Measurements from ENCODE around the gene PRKN.

DNA sequence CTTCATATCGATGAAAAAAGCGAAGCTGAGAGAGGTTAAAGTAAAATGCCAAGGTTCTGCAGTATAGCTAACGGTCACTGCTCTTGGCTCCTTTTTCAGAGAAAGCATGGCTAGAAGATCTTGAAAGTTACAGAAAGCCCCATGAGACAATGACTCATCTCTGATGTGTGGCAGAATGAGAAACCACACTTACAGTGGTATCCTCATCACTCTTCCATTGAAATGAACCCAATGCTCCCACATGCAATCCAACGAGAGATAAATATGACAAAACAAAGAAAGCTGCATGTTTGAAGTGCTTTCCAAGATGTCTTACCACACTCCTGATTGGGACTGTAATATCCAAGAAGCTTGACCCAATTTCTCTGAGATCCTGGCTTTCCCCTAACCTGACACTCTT, 694.9 kb downstream of the PRKN start:
- TF ChIP-seq, protein P1, sequence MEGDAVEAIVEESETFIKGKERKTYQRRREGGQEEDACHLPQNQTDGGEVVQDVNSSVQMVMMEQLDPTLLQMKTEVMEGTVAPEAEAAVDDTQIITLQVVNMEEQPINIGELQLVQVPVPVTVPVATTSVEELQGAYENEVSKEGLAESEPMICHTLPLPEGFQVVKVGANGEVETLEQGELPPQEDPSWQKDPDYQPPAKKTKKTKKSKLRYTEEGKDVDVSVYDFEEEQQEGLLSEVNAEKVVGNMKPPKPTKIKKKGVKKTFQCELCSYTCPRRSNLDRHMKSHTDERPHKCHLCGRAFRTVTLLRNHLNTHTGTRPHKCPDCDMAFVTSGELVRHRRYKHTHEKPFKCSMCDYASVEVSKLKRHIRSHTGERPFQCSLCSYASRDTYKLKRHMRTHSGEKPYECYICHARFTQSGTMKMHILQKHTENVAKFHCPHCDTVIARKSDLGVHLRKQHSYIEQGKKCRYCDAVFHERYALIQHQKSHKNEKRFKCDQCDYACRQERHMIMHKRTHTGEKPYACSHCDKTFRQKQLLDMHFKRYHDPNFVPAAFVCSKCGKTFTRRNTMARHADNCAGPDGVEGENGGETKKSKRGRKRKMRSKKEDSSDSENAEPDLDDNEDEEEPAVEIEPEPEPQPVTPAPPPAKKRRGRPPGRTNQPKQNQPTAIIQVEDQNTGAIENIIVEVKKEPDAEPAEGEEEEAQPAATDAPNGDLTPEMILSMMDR (IDR thresholded peaks at IDR 0.05): no peak
- TF ChIP-seq POLR2A (IDR thresholded peaks at IDR 0.05): no peak

Measured in thyroid gland (tissue), 4 donors.